ENCODE results near the gene SLIT1.

Gene SLIT1

DNA sequence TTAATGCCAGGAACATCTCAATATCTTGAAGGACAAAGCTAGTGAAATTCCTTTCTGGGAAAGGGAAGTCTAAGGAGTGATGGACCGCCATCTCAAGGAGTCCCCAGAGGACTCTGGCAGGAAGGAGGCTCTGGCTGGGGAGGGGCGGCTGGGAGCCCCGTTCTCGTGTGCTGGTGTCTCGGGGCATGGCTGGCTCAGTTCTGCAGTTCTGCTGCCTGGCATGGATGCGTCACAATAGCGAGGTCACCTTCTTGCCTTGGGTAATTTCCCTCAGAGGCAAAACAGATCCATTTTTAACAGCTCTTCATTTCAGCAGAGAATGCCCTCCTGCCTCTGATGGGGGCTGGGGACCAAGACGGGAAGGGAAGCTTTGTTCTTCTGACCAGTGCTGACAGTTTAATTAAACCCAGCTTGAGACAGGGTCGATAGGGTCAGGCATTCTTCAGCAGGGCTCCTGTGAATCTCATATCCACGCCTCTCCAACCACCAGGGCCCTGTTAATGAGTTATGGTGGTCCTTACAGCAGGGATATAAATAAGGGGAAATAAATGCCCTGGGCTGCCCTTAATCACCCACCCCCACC is 35.7 kb downstream of the SLIT1 start:
- Mint-ChIP-seq H3K27ac (no peak overlapping the region), H3K9me3 (no peaks in the 10 kb centered on the region), H3K4me3 (no peak overlapping the region), H3K27me3 (peaks cover 4% of the 10 kb centered on the region), H3K4me1 (no peaks in the 10 kb centered on the region), H3K36me3 (no peaks in the 10 kb centered on the region)
- ATAC-seq (ENCODE audit: low read depth) (no peak), DNase-seq (ENCODE audit: low spot score in 2 of 2) (no peak)

DNA sequence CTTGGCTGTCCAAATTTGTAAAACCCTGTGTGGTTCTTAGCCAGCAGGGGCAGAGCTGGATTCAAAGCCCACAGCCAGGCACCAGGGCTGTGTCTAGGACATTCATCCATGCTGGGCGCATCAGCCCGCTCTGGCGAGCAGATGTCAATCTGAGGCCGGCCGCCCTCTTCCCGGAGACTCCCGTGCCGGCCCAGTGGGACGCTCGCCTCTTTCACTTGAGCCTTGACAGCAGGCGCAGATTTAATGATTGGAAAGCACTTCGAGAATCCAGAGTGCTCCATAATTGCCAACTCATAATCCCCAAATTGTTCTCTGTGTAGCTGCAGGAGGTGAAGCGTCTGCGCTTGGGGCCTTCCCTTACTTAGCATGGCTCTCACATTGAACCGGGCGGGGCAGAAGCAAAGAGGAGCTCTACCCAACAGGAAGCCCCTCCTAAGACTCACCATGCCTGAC is 36.7 kb downstream of the SLIT1 start:
- Mint-ChIP-seq H3K27ac (no peak overlapping the region), H3K4me3 (no peak overlapping the region), H3K4me1 (no peaks in the 10 kb centered on the region), H3K36me3 (no peaks in the 10 kb centered on the region), H3K27me3 (peaks cover 4% of the 10 kb centered on the region), H3K9me3 (no peaks in the 10 kb centered on the region)
- no peak for ATAC-seq (ENCODE audit: low read depth)
- DNase-seq (ENCODE audit: low spot score in 2 of 2), result no peak

DNA sequence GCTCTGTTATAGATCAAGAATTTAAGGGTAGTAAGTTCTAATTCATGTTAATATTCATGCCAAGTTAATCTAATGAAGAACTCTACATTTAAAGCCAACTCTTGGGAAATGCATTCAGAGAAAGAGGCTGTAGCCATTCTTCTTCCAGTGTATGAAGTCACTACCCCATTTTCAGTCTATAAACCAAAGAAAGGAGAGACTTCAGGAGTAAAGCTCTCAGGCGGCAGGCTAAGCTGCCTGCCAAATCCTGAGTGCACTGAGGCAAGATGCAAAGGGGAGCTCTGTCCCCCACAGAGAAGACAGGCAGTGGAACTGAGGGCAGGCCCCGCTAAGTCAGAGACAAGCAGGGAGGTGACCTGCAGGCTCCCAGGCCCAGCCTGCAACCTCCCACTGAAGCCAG is 41.5 kb downstream of the SLIT1 start:
- Mint-ChIP-seq H3K9me3 (no peaks in the 10 kb centered on the region), H3K4me1 (no peaks in the 10 kb centered on the region), H3K36me3 (no peaks in the 10 kb centered on the region), H3K27me3 (peaks cover 11% of the 10 kb centered on the region), H3K4me3 (no peak overlapping the region), H3K27ac (no peak overlapping the region)
- ATAC-seq (ENCODE audit: low read depth) (no peak), DNase-seq (ENCODE audit: low spot score in 2 of 2) (no peak)

DNA sequence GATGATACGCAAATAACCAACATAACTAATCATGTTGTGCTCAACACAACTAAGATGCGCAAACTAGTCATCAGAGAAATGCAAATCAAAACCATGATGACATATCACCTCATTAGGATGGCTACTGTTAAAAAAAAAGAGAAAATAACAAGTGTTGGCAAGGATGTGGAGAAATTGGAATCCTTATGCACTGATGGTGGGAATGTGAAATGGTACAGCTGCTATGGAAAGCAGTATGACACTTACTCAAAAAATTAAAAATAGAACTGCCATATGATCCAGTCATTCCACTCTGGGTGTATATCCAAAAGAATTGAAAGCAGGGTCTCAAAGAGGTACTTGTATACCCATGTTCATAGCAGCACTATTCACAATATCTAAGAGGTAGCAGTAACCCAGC is 42.9 kb downstream of the SLIT1 start:
- H3K4me1 Mint-ChIP-seq, result no peaks in the 10 kb centered on the region
- no peak for ATAC-seq (ENCODE audit: low read depth)
- H3K4me3 Mint-ChIP-seq, result no peak overlapping the region

DNA sequence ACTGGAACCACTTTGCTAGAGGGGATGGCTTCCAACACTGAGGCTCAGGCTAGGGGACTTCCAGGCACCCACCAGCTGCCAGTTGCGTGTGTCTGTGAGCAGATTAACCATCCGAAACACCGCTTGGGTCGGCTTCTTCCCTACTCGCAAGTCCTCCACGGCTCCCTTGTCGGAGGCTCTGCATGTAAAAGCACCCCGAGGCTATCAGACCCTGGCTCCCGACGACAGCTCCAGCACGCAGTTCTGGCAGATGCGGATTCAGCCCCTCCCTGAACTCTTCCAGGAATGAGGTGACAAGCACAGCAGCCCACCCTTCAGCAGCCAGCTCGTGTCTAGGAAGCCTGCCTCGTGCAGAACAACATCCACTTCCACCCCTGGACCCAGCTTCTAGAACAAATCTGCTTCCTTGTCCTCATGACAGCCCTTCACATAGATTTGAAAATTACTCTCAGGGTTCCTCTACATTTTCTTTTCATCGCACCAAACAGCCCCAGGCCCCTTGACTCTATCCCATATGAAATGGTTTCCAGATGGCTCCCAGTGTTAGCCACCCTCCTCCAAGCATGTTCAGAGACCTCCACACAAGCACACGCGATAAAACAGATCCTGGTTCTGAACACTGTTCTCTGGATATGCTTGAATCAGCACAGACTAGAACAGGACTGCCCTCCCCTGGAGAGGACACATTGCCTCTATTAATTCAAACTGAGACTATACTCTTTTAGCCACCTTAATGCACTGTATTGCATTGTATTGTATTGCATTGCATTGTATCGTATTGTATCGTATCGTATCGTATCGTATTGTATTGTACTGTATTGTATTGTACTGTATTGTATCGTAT is 44.6 kb downstream of the SLIT1 start:
- no peak overlapping the region for H3K4me3 Mint-ChIP-seq
- H3K4me1 Mint-ChIP-seq, result no peaks in the 10 kb centered on the region
- H3K27me3 Mint-ChIP-seq, result peaks cover 15% of the 10 kb centered on the region
- ATAC-seq (ENCODE audit: low read depth), result no peak
- H3K9me3 Mint-ChIP-seq, result no peaks in the 10 kb centered on the region
- no peak for DNase-seq (ENCODE audit: low spot score in 2 of 2)
- H3K36me3 Mint-ChIP-seq, result no peaks in the 10 kb centered on the region
- H3K27ac Mint-ChIP-seq, result no peak overlapping the region

More for the DNA sequence above, 42.9 kb downstream of the SLIT1 start:
- Mint-ChIP-seq H3K27ac (no peak overlapping the region), H3K36me3 (no peaks in the 10 kb centered on the region), H3K27me3 (peaks cover 13% of the 10 kb centered on the region), H3K9me3 (no peaks in the 10 kb centered on the region)
- DNase-seq (ENCODE audit: low spot score in 2 of 2), result no peak

DNA sequence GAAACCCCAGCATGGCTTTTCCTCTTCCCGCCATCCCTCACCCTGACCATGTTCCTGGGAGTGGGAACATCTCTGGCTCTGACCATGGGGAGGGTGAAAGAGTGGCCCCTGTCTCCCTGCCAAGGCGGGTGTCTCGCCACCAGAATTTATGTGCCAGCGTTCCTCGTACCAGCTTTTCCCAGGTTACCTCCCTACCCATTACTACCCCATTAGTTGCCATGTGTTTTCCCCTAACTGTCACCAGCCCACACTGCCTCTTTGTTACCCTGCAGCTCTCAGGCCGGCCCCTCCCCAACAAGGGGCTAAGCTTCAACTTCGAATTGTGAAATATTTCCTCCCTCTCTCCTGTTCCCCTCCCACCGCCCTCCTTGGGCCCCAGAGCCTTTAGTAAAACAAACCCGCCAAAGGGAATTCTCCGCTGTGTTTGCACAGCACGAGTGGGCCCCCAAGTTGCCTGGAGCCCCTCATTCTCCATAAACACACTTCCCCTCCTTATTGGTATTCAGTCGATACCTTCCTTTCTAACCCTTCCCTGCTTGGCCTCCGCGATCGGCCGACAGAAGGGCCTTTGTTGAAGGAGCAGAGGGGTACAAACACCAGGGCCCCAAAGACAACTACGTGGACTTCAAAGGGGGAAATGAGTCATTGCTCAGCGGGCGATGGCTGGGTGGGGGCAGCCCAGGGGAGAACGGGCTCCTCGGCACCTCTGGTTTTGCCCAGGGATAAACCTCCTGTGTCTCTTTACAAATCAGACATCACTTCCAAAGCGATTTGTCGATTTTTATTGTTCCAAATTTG is 45.5 kb downstream of the SLIT1 start:
- H3K27ac Mint-ChIP-seq, result no peak overlapping the region
- no peak for ATAC-seq (ENCODE audit: low read depth)
- no peaks in the 10 kb centered on the region for H3K36me3 Mint-ChIP-seq
- no peaks in the 10 kb centered on the region for H3K4me1 Mint-ChIP-seq
- H3K4me3 Mint-ChIP-seq, result no peak overlapping the region
- DNase-seq (ENCODE audit: low spot score in 2 of 2), result no peak
- peaks cover 17% of the 10 kb centered on the region for H3K27me3 Mint-ChIP-seq
- H3K9me3 Mint-ChIP-seq, result no peaks in the 10 kb centered on the region

DNA sequence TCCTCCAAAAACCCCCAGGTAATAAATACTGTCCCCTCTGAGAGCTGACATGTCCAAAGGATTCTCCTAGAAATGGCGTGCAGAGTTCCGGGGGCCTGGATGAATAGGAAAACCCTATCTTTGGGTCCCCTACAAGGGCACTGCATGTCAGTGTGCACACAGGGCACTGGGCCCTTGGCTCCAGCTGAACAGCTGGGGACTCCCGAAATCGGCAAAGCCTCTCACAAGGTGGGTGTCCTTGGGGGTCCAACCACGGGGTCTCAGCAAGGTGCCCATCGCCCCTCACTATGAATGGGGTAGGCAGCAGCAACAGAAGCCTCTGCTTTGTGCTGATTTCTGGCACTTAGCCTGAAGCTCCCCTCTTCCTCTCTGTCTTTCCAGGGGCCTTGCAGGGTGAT is 46.1 kb downstream of the SLIT1 start:
- H3K27me3 Mint-ChIP-seq, result peaks cover 20% of the 10 kb centered on the region
- no peak overlapping the region for H3K4me3 Mint-ChIP-seq
- H3K4me1 Mint-ChIP-seq, result no peaks in the 10 kb centered on the region
- DNase-seq (ENCODE audit: low spot score in 2 of 2) (no peak), ATAC-seq (ENCODE audit: low read depth) (no peak)
- H3K9me3 Mint-ChIP-seq, result no peaks in the 10 kb centered on the region
- H3K27ac Mint-ChIP-seq, result no peak overlapping the region
- no peaks in the 10 kb centered on the region for H3K36me3 Mint-ChIP-seq

DNA sequence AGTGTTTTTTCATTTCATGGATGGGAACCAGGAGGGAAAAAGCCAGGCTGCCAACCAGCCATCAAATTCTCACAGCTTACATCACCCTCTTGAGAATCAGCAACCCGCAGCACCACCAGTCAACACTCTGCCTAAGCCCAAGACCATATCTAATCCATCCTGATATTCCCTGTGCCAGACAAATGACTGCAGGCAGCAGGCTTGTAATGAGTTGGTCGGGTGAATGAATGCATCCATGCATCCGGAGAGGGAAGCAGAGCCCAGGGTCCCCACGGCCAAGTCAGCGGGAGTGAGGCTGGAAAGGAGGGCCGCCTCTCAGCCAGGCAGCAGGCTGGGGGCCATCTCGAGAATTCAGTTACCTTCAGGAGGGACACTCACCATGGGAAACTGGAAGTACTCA is 46.9 kb downstream of the SLIT1 start:
- Mint-ChIP-seq H3K27ac (no peak overlapping the region), H3K9me3 (no peaks in the 10 kb centered on the region), H3K36me3 (no peaks in the 10 kb centered on the region), H3K27me3 (peaks cover 22% of the 10 kb centered on the region), H3K4me1 (no peaks in the 10 kb centered on the region), H3K4me3 (no peak overlapping the region)
- ATAC-seq (ENCODE audit: low read depth) (no peak), DNase-seq (ENCODE audit: low spot score in 2 of 2) (no peak)

DNA sequence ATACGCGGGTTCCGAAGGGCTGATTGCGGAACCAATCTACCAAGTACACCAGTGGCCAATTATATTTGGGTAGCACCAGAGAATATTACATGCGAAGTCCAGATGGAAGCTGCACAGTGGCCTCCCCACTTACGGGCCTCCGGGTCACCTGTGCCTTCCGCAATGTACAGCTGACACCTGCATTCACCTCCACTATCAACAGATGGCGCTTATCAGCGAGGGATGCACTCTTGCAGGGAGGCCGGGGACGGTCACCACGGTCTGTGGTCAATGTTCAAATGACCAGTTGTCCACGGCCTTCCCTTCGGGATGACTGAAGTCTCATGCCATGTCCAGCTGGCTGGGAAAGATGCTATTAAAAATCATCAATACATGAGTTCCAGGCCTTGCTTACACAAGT is 47.6 kb downstream of the SLIT1 start:
- peaks cover 22% of the 10 kb centered on the region for H3K27me3 Mint-ChIP-seq
- no peaks in the 10 kb centered on the region for H3K36me3 Mint-ChIP-seq
- H3K4me1 Mint-ChIP-seq, result no peaks in the 10 kb centered on the region
- no peak overlapping the region for H3K27ac Mint-ChIP-seq
- H3K4me3 Mint-ChIP-seq, result no peak overlapping the region
- no peak for ATAC-seq (ENCODE audit: low read depth)
- no peak for DNase-seq (ENCODE audit: low spot score in 2 of 2)
- H3K9me3 Mint-ChIP-seq, result no peaks in the 10 kb centered on the region

DNA sequence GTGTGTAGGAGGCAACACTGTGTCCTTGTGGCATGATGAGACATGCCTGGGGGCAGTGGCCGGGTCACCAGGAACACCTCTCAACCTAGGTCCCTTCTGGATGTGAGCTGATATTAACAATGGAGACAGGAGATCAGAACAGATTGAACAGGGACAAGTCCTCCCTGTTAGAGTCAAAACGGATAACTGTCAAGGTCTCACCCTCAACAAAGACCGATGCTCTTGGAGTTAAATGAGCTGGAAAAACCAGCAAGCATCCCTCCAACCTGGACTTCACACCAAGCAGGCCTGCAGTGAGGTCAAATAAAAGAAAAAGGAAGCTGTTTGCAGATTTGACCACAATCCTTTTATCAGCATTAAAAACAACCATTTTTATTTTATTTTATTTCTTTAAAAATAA is 49.0 kb downstream of the SLIT1 start:
- Mint-ChIP-seq H3K4me3 (no peak overlapping the region), H3K36me3 (no peaks in the 10 kb centered on the region), H3K27ac (no peak overlapping the region), H3K4me1 (no peaks in the 10 kb centered on the region), H3K9me3 (no peaks in the 10 kb centered on the region), H3K27me3 (peaks cover 22% of the 10 kb centered on the region)
- ATAC-seq (ENCODE audit: low read depth) (no peak), DNase-seq (ENCODE audit: low spot score in 2 of 2) (no peak)

DNA sequence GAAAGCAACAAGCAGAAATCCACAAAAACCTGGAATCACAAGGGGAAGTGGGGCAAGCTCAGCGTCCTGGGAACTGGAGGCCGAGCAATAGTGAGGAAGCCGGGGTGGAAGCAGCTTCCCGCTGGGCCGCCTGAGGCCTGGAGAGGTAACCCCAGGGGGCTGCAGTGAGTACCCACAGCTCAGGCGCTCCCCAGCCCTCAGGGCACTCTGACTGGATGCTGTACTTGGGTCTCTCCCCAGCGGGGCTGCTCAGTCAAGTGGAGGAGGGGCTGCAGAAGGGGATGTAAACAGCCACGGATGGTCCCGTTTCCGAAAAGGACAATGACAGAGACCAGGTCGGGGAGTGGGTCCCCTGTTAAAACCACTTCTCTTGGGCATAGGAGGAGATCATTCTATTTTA is 50.3 kb downstream of the SLIT1 start:
- Mint-ChIP-seq H3K36me3 (no peaks in the 10 kb centered on the region), H3K27ac (no peak overlapping the region), H3K27me3 (peaks cover 18% of the 10 kb centered on the region), H3K4me1 (no peaks in the 10 kb centered on the region), H3K4me3 (no peak overlapping the region), H3K9me3 (no peaks in the 10 kb centered on the region)
- DNase-seq (ENCODE audit: low spot score in 2 of 2), result no peak
- ATAC-seq (ENCODE audit: low read depth), result no peak

DNA sequence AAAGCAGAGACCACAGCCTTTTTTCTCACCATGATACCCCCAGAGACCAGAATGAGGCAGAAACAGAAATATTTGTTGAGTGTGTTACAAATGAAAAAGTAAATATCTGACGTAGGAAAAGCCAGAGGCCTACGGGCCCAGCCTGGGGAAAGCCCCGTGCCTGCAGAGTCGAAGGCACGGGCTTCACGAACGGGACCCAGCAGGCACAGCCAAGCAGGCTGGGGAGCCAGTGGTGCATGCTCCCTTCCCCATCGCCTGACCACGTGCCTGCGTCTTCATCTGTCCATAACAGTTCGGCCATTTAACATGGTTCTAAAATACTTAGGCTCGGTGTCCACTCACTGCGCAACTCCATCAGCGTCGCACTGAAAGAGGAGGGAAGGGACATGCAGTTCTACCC is 50.8 kb downstream of the SLIT1 start:
- peaks cover 13% of the 10 kb centered on the region for H3K27me3 Mint-ChIP-seq
- H3K36me3 Mint-ChIP-seq, result no peaks in the 10 kb centered on the region
- no peaks in the 10 kb centered on the region for H3K4me1 Mint-ChIP-seq
- no peak overlapping the region for H3K4me3 Mint-ChIP-seq
- DNase-seq (ENCODE audit: low spot score in 2 of 2) (no peak), ATAC-seq (ENCODE audit: low read depth) (no peak)
- no peak overlapping the region for H3K27ac Mint-ChIP-seq
- no peaks in the 10 kb centered on the region for H3K9me3 Mint-ChIP-seq

DNA sequence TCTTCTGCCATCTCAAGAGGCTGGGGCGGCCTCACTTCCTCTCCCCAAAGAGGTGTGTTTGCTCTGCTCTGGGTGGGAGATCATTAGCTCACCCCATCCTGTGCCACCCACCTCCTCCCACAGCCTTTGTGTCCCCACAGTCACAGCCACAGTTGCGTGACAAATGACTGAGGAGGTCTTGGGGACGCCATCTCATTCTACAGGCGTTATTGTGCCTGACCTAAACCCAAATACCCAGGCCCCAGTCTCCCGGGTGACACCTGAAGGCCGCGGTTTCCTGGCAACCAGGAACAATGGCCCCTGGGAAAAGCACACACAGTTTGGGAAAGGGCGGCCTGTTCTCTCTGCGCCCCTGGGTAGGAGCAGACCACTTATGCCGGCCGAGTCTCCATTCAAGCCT is 51.6 kb downstream of the SLIT1 start:
- ATAC-seq (ENCODE audit: low read depth), result no peak
- H3K4me1 Mint-ChIP-seq, result no peaks in the 10 kb centered on the region
- no peak for DNase-seq (ENCODE audit: low spot score in 2 of 2)
- no peak overlapping the region for H3K4me3 Mint-ChIP-seq
- peaks cover 13% of the 10 kb centered on the region for H3K27me3 Mint-ChIP-seq
- H3K36me3 Mint-ChIP-seq, result no peaks in the 10 kb centered on the region
- no peaks in the 10 kb centered on the region for H3K9me3 Mint-ChIP-seq
- no peak overlapping the region for H3K27ac Mint-ChIP-seq

DNA sequence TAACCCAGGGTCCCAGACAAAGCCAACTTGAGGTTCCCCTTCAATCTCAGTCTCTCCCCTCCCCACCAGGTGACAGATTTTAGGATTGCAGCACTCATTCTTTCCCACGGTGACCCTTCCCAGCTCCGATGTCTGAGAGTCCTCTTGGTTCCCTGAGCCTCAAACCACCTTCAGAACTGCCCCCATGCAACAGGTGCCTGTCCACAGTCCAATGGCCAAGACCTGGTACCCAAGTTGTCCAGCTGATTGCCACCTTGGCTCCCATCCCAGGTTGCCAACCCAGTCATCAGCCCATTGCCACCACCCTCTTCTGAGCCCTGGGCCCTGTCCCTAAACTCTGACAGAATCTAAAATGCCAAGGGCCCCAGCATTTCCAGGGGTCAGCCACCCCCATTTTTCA is 53.5 kb downstream of the SLIT1 start:
- no peaks in the 10 kb centered on the region for H3K36me3 Mint-ChIP-seq

More for the DNA sequence above, 53.5 kb downstream of the SLIT1 start:
- Mint-ChIP-seq H3K27me3 (peaks cover 8% of the 10 kb centered on the region), H3K4me3 (no peak overlapping the region), H3K9me3 (no peaks in the 10 kb centered on the region), H3K4me1 (no peaks in the 10 kb centered on the region), H3K27ac (no peak overlapping the region)
- ATAC-seq (ENCODE audit: low read depth) (no peak), DNase-seq (ENCODE audit: low spot score in 2 of 2) (no peak)
